Natural killer cell treated with Interleukin-12 subunit alpha and Interleukin-12 subunit beta and Interleukin-15 and Interleukin-18, amount 100 ng/mL, for 72 hours (primary cell): ENCODE measurements around the gene RUFY4. TPM values are rescaled to one million over a fixed set of nuclear protein-coding genes. Genes with fewer than 3 reads are reported as not detected.

Source experiments
- total RNA-seq, 2 donors: library from RNA; stranded (reverse); gene quantifications; one replicate each; pipeline ENCODE4 v1.2.3, GENCODE V29; 2022

Gene RUFY4
- total RNA-seq, 2 donors from 2014 or later: 0.86 TPM; not detected in 1

Other genes starting within 250 kb of the RUFY4 start
- 1 to 10 TPM in 1 of 2 donors, under 1 TPM in 1; 0.29 to 2.1 TPM for gene TNS1, start 66.3 kb upstream of the RUFY4 start, total RNA-seq
- 1 to 10 TPM in 1 of 2 donors, under 1 TPM in 1; 0.47 to 2.1 TPM for gene CXCR2, start 56.8 kb downstream of the RUFY4 start, total RNA-seq
- under 1 TPM in 1 of 2 donors, not detected in 1; 0.28 TPM for gene CXCR1, start 97.7 kb downstream of the RUFY4 start, total RNA-seq
- 100 to 1,000 TPM; 509 to 675 TPM for gene ARPC2, start 147.9 kb downstream of the RUFY4 start, total RNA-seq
- 1 to 10 TPM; 2.6 to 3.0 TPM for gene GPBAR1, start 191.8 kb downstream of the RUFY4 start, total RNA-seq
- 100 to 1,000 TPM in 1 of 2 donors, 10 to 100 TPM in 1; 75.6 to 104 TPM for gene AAMP, start 200.9 kb downstream of the RUFY4 start, total RNA-seq
- 10 to 100 TPM; 20.6 to 22.0 TPM for gene PNKD, start 201.3 kb downstream of the RUFY4 start, total RNA-seq
- gene TMBIM1, start 223.2 kb downstream of the RUFY4 start, total RNA-seq: 10 to 100 TPM; 42.8 to 79.0 TPM